K562 (cell line): ENCODE results near the gene CLCA2. TPM values are rescaled to one million over a fixed set of nuclear protein-coding genes. Genes with fewer than 3 reads are reported as not detected.
A peak's percentile ranks its signal among the peaks of the same experiment; 100 is the strongest.

Experiments
- ATF6 ChIP-seq: sonication (generic); formaldehyde crosslinking; IDR thresholded peaks from 2 replicates; pipeline ENCODE4 v1.4.0; 2020; ENCODE audit warnings: mild to moderate bottlenecking, missing genetic modification reagents
- CREB3L1 ChIP-seq: fragments of 450-650 bp; IDR thresholded peaks from 2 replicates; pipeline ENCODE4 v1.6.1; 2014; ENCODE audit warnings: low read depth, mild to moderate bottlenecking, moderate library complexity, borderline replicate concordance
- CREM ChIP-seq: IDR thresholded peaks from 2 replicates; pipeline ENCODE4 v1.6.1; 2014; ENCODE audit warnings: antibody characterized with exemption, low read depth
- CTCF ChIP-seq, 3 experiments: IDR thresholded peaks in 2 of 3; conservative IDR thresholded peaks in 1 of 3; 2 replicates each; pipeline ENCODE4 v1.5.1; 2011 to 2012; ENCODE audit warnings: low read length in 3 of 3, mild to moderate bottlenecking in 3 of 3, control low read depth in 2 of 3, improper control_type of control experiment in 1 of 3, inconsistent platforms in 1 of 3, low read depth in 1 of 3, mixed read lengths in 1 of 3, moderate library complexity in 1 of 3; ENCODE audit not compliant: insufficient read depth in 2 of 3
- HDAC1 ChIP-seq, 2 experiments: fragments of 450-650 bp; IDR thresholded peaks; 2 replicates each; pipeline ENCODE4 v1.6.1; 2016 to 2017; ENCODE audit warnings: inconsistent platforms in 1 of 2, mild to moderate bottlenecking in 1 of 2, moderate library complexity in 1 of 2
- HLTF ChIP-seq: fragments of 450-650 bp; IDR thresholded peaks from 2 replicates; pipeline ENCODE4 v1.6.1; 2016
- HNRNPUL1 ChIP-seq: fragments of 200-400 bp; formaldehyde crosslinking; IDR thresholded peaks from 2 replicates; pipeline ENCODE4 v1.6.1; 2017; ENCODE audit warnings: low read length
- KLF10 ChIP-seq: fragments of 250-450 bp; sonication (Bioruptor Pico); IDR thresholded peaks from 2 replicates; pipeline ENCODE4 v1.6.1; 2021; ENCODE audit warnings: matching md5 sums
- NFXL1 ChIP-seq: fragments of 450-650 bp; formaldehyde crosslinking; IDR thresholded peaks from 2 replicates; pipeline ENCODE4 v1.4.0; 2021; ENCODE audit warnings: mild to moderate bottlenecking
- PHF8 ChIP-seq: fragments of 200-600 bp; sonication (generic); IDR thresholded peaks from 2 replicates; pipeline ENCODE4 v1.6.1; 2012; ENCODE audit warnings: mixed run types, mild to moderate bottlenecking, inconsistent platforms, low read length, moderate library complexity, borderline replicate concordance
- RERE ChIP-seq: sonication (generic); formaldehyde crosslinking; IDR thresholded peaks from 2 replicates; pipeline ENCODE4 v1.8.0; 2023; ENCODE audit warnings: missing genetic modification reagents, mild to moderate bottlenecking, borderline replicate concordance
- RNF2 ChIP-seq: sonication (generic); IDR thresholded peaks from 2 replicates; pipeline ENCODE4 v1.6.1; 2016
- TFAP4 ChIP-seq: sonication (generic); formaldehyde crosslinking; IDR thresholded peaks from 2 replicates; pipeline ENCODE4 v1.8.0; 2022; ENCODE audit warnings: missing genetic modification reagents, mild to moderate bottlenecking, moderate library complexity, borderline replicate concordance
- ZFP36 ChIP-seq: fragments of 150-350 bp; IDR thresholded peaks from 2 replicates; pipeline ENCODE4 v1.6.1; 2018; ENCODE audit warnings: low read length, low read depth; ENCODE audit not compliant: partially characterized antibody
- ZNF668 ChIP-seq: fragments of 250-450 bp; sonication (Bioruptor Pico); IDR thresholded peaks from 2 replicates; pipeline ENCODE4 v1.8.0; 2022; ENCODE audit warnings: mild to moderate bottlenecking, inconsistent platforms
- ZSCAN29 ChIP-seq: fragments of 450-650 bp; IDR thresholded peaks from 2 replicates; pipeline ENCODE4 v1.6.1; 2017
- polyA plus RNA-seq, 8 experiments: library from polyadenylated mRNA; depleted of rRNA in 4 of 8; stranded (reverse) in 5 of 8; unstranded in 3 of 8; fragments of >200 nt; fragmentation: Nextera tagmentation in 2 of 8; fragmentation: Illumina TruSeq in 1 of 8; extraction: Ambion mirVana in 2 of 8; extraction: Trizol in 1 of 8; gene quantifications; 2 replicates each; pipeline versions ENCODE4 v1.2.1 to v1.2.3, GENCODE V29; 2011 to 2014; ENCODE audit warnings: inconsistent platforms in 1 of 8, missing spikeins in 1 of 8
- total RNA-seq, 7 experiments: library from RNA; depleted of rRNA in 6 of 7; stranded (reverse); fragments of >200 nt in 6 of 7; fragmentation: Illumina TruSeq in 2 of 7; extraction: Trizol in 2 of 7; gene quantifications; 2 replicates each; pipeline versions ENCODE4 v1.2.1 to v1.2.3, GENCODE V29; 2011 to 2021; ENCODE audit warnings: low replicate concordance in 1 of 7

The CLCA2 gene
- total and polyA plus RNA-seq, 9 of the 15 experiments (the other 6 are each of a cell fraction or from before 2014, with no cell fraction given) = 0.03 TPM; not detected in 8

- TF ChIP-seq KLF10 (CRISPR knock-in tag) (no peak), TFAP4 (CRISPR knock-in tag) (peak; percentile 36; the same call in 1 of the 2 replicates), HNRNPUL1 (no peak), ZNF668 (CRISPR knock-in tag) (no peak), PHF8 (peak; percentile 42; the same call in 1 of the 2 replicates), ZSCAN29 (no peak), CREM (peak; percentile 75), CTCF (IDR thresholded peaks at IDR 0.05 in 2 of 3, conservative IDR thresholded peaks at IDR 0.05 in 1 of 3; ENCODE audit: insufficient read depth in 2 of 3, low read depth in 1 of 3, low read length in 3 of 3) (no peak), HDAC1 (IDR thresholded peaks at IDR 0.05) (peak in 1 of 2 experiments; percentile 62; a peak in 2 of 4 replicates), HLTF (no peak), RERE (no peak), NFXL1 (no peak), ATF6 (CRISPR knock-in tag) (no peak), RNF2 (no peak), ZFP36 (no peak), CREB3L1 (no peak)
Observed at GRCh38 chr1:86395751-86396497, 28.0 kb upstream of the CLCA2 start, which contains the start of gene ODF2L (continued).
